ENCODE measurements around the gene COL13A1.

The COL13A1 gene

GRCh38 chr10:69976795-69977546 lies 175.3 kb downstream of the COL13A1 start:
- DNase-seq = no peak

GRCh38 chr10:69979174-69979573 lies 177.5 kb downstream of the COL13A1 start:
- DNase-seq = no peak

- no peak for DNase-seq
These were observed 179.0 kb downstream of the COL13A1 start for GRCh38 chr10:69980672-69981071.

GRCh38 chr10:69988094-69988493 lies 186.4 kb downstream of the COL13A1 start:
- no peak for DNase-seq

GRCh38 chr10:69991151-69991550 lies 189.4 kb downstream of the COL13A1 start:
- DNase-seq = no peak

- peak; percentile 74 for DNase-seq
These were observed 192.6 kb downstream of the COL13A1 start for GRCh38 chr10:69994262-69994661.

- no peak for DNase-seq
These were observed 194.9 kb downstream of the COL13A1 start for GRCh38 chr10:69996611-69997010.

- no peak for DNase-seq
These were observed 198.6 kb downstream of the COL13A1 start for GRCh38 chr10:70000262-70000661.

GRCh38 chr10:70007116-70007820 lies 205.6 kb downstream of the COL13A1 start:
- DNase-seq = no peak
